HG03135 (cell line): ENCODE data around the gene TANC1.

ENCODE experiments used
- ATAC-seq: cut with Tn5 transposase; IDR thresholded peaks from one replicate; pipeline ENCODE4 v1.9.1; 2021; ENCODE audit warnings: mild to moderate bottlenecking, moderate library complexity; ENCODE audit not compliant: unreplicated experiment

Gene TANC1

GRCh38 chr2:158960193-158960592, 8.2 kb upstream of the TANC1 start:
- no peak for ATAC-seq

- no peak for ATAC-seq
Observed at GRCh38 chr2:158962074-158962473, 6.4 kb upstream of the TANC1 start.

- ATAC-seq, result no peak
Observed at GRCh38 chr2:158963071-158963470, 5.4 kb upstream of the TANC1 start.

GRCh38 chr2:158965107-158965506, 3.3 kb upstream of the TANC1 start:
- no peak for ATAC-seq

GRCh38 chr2:158965641-158966040, 2.8 kb upstream of the TANC1 start:
- no peak for ATAC-seq

GRCh38 chr2:158966312-158966711, 2.1 kb upstream of the TANC1 start:
- ATAC-seq, result no peak

GRCh38 chr2:158967114-158967730, 1.2 kb upstream of the TANC1 start:
- ATAC-seq, result no peak

- no peak for ATAC-seq
Observed at GRCh38 chr2:158967731-158968395, 577 bp upstream of the TANC1 start.

GRCh38 chr2:158969162-158969714, 798 bp downstream of the TANC1 start:
- no peak for ATAC-seq

- no peak for ATAC-seq
Observed at GRCh38 chr2:158969715-158970240, 1.3 kb downstream of the TANC1 start.

- ATAC-seq, result no peak
Observed at GRCh38 chr2:158970241-158970751, 1.9 kb downstream of the TANC1 start.

- no peak for ATAC-seq
Observed at GRCh38 chr2:158973116-158973956, 4.9 kb downstream of the TANC1 start.

GRCh38 chr2:158975271-158975921, 7.0 kb downstream of the TANC1 start:
- no peak for ATAC-seq

GRCh38 chr2:158979772-158980171, 11.3 kb downstream of the TANC1 start:
- ATAC-seq, result no peak

- ATAC-seq, result no peak
Observed at GRCh38 chr2:158984604-158985135, 16.2 kb downstream of the TANC1 start.

- no peak for ATAC-seq
Observed at GRCh38 chr2:158988501-158988900, 20.1 kb downstream of the TANC1 start.

GRCh38 chr2:158989165-158989564, 20.7 kb downstream of the TANC1 start:
- ATAC-seq, result no peak

GRCh38 chr2:158990397-158991214, 22.2 kb downstream of the TANC1 start:
- no peak for ATAC-seq

GRCh38 chr2:158993030-158993429, 24.6 kb downstream of the TANC1 start:
- no peak for ATAC-seq
